GM21723 (cell line): ENCODE results near the gene ERC2.
A peak's percentile ranks its signal among the peaks of the same experiment; 100 is the strongest.

ENCODE experiments used
- ATAC-seq: cut with Tn5 transposase; IDR thresholded peaks from one replicate; pipeline ENCODE4 v1.9.1; 2021; ENCODE audit warnings: mild to moderate bottlenecking, moderate library complexity; ENCODE audit not compliant: unreplicated experiment

The ERC2 gene

GRCh38 chr3:55611121-55611520 is 857.1 kb downstream of the ERC2 start:
- no peak for ATAC-seq

GRCh38 chr3:55609230-55609827 is 858.9 kb downstream of the ERC2 start:
- no peak for ATAC-seq

- peak; percentile 2 for ATAC-seq
Measured at GRCh38 chr3:55608301-55608937, 859.8 kb downstream of the ERC2 start.

- peak; percentile 83 for ATAC-seq
Measured at GRCh38 chr3:55607844-55608243, 860.4 kb downstream of the ERC2 start.

GRCh38 chr3:55607175-55607574 is 861.1 kb downstream of the ERC2 start:
- ATAC-seq = no peak

- ATAC-seq = no peak
Measured at GRCh38 chr3:55605443-55606236, 862.6 kb downstream of the ERC2 start.

- ATAC-seq = no peak
Measured at GRCh38 chr3:55604846-55605245, 863.4 kb downstream of the ERC2 start.

GRCh38 chr3:55604402-55604801 is 863.9 kb downstream of the ERC2 start:
- ATAC-seq = no peak

- no peak for ATAC-seq
Measured at GRCh38 chr3:55601366-55602080, 866.7 kb downstream of the ERC2 start.

GRCh38 chr3:55598224-55598623 is 870.0 kb downstream of the ERC2 start:
- no peak for ATAC-seq

- no peak for ATAC-seq
Measured at GRCh38 chr3:55597641-55598040, 870.6 kb downstream of the ERC2 start.

GRCh38 chr3:55596212-55596611 is 872.1 kb downstream of the ERC2 start:
- ATAC-seq = no peak

- ATAC-seq = no peak
Measured at GRCh38 chr3:55595420-55595819, 872.8 kb downstream of the ERC2 start.

GRCh38 chr3:55592572-55592971 is 875.7 kb downstream of the ERC2 start:
- ATAC-seq = no peak

GRCh38 chr3:55591888-55592287 is 876.4 kb downstream of the ERC2 start:
- no peak for ATAC-seq

GRCh38 chr3:55588146-55588765 is 880.0 kb downstream of the ERC2 start:
- ATAC-seq = no peak

- ATAC-seq = no peak
Measured at GRCh38 chr3:55585856-55586255, 882.4 kb downstream of the ERC2 start.

GRCh38 chr3:55584716-55585368 is 883.4 kb downstream of the ERC2 start:
- no peak for ATAC-seq

- ATAC-seq = no peak
Measured at GRCh38 chr3:55584030-55584429, 884.2 kb downstream of the ERC2 start.

- no peak for ATAC-seq
Measured at GRCh38 chr3:55583475-55583874, 884.8 kb downstream of the ERC2 start.
